Retinal pigment epithelial cell (primary cell): ENCODE measurements around the gene YTHDC1.

Experiments
- DNase-seq: peaks from one replicate; pipeline ENCODE4 v3.0.0-alpha.2; 2010; ENCODE audit warnings: low read depth
- H3K4me3 ChIP-seq: 2 replicates; pipeline ENCODE4 v1.5.1; 2011; ENCODE audit warnings: mild to moderate bottlenecking, low read length, control low read depth, moderate library complexity
- CTCF ChIP-seq: conservative IDR thresholded peaks from 2 replicates; pipeline ENCODE4 v1.5.1; 2011; ENCODE audit warnings: low read depth, low read length, control low read depth, inconsistent platforms

The YTHDC1 gene

GRCh38 chr4:68358988-68359387 is 9.1 kb upstream of the YTHDC1 start:
- no peak for TF ChIP-seq CTCF
- H3K4me3 ChIP-seq, result no peak overlapping the region
- no peak for DNase-seq

- no peak for DNase-seq
- no peak for TF ChIP-seq CTCF
- H3K4me3 ChIP-seq, result no peak overlapping the region
Observed at GRCh38 chr4:68352791-68353190, 2.9 kb upstream of the YTHDC1 start.

GRCh38 chr4:68349279-68349648 is 626 bp downstream of the YTHDC1 start:
- no peak for DNase-seq
- H3K4me3 ChIP-seq, result peak overlapping the region; percentile 96
- TF ChIP-seq CTCF, result no peak

- peak overlapping the region; percentile 96 for H3K4me3 ChIP-seq
- TF ChIP-seq CTCF, result no peak
- no peak for DNase-seq
Observed at GRCh38 chr4:68348577-68348976, 1.3 kb downstream of the YTHDC1 start.

GRCh38 chr4:68347845-68348244 is 2.0 kb downstream of the YTHDC1 start:
- no peak for TF ChIP-seq CTCF
- DNase-seq, result no peak
- peak overlapping the region; percentile 96 for H3K4me3 ChIP-seq

GRCh38 chr4:68346461-68346860 is 3.4 kb downstream of the YTHDC1 start:
- no peak overlapping the region for H3K4me3 ChIP-seq
- TF ChIP-seq CTCF, result no peak
- no peak for DNase-seq

- H3K4me3 ChIP-seq, result no peak overlapping the region
- no peak for DNase-seq
- no peak for TF ChIP-seq CTCF
Observed at GRCh38 chr4:68344785-68345184, 5.1 kb downstream of the YTHDC1 start.
